ENCODE data around the gene TRIM3. TPM values are rescaled to one million over a fixed set of nuclear protein-coding genes. Genes with fewer than 3 reads are reported as not detected.

Gene TRIM3
- total RNA-seq, 1 donor from 2014 or later, result 33.8 TPM

DNA sequence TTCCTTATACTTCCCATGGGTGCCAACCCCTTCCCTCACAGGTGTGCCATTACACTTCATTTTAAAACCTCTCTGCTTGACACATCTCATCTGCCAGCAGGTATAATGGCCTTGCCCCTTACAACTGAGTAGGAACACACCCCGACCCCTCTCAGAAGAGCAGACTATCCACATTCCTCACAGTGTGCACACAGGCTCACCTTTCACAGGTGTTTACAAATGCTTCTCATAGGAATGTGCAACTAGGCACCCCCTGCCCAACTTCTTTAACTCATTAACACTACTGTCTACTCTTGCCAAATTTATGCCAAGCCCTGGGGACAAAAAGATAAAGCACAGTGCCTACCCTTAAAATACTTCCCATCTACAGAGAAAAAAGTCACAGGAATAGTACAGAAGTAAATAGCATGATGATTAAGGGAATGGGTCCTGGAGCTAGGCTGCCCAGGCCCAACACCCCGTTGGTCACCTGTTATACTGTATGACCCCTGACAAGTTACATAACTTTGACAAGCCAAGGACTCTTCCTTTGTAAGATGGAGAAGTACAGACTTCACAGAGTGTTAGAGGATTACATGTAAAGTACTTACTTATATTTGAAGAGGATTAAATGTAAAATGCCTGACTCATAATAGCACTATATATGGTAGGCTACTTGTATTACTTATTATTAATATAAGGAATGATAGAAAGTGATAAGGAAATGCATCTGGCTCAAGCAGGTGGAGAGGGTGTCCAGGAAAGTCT, 15.2 kb downstream of the TRIM3 start:
- intact Hi-C loops (cut with DNase I), result no loop called here
- Histone ChIP-seq H3K4me1 (no peaks in the 10 kb centered on the region), H3K27me3 (no peaks in the 10 kb centered on the region), H3K27ac (no peak overlapping the region), H3K36me3 (peaks cover 51 to 78% of the 10 kb centered on the region in 2 donors), H3K9me3 (no peaks in the 10 kb centered on the region), H3K4me3 (no peak overlapping the region)
- TF ChIP-seq, protein P1, sequence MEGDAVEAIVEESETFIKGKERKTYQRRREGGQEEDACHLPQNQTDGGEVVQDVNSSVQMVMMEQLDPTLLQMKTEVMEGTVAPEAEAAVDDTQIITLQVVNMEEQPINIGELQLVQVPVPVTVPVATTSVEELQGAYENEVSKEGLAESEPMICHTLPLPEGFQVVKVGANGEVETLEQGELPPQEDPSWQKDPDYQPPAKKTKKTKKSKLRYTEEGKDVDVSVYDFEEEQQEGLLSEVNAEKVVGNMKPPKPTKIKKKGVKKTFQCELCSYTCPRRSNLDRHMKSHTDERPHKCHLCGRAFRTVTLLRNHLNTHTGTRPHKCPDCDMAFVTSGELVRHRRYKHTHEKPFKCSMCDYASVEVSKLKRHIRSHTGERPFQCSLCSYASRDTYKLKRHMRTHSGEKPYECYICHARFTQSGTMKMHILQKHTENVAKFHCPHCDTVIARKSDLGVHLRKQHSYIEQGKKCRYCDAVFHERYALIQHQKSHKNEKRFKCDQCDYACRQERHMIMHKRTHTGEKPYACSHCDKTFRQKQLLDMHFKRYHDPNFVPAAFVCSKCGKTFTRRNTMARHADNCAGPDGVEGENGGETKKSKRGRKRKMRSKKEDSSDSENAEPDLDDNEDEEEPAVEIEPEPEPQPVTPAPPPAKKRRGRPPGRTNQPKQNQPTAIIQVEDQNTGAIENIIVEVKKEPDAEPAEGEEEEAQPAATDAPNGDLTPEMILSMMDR (IDR thresholded peaks at IDR 0.05), result no peak
- DNase-seq (ENCODE audit: low spot score in 2 of 2), result no peak

GRCh38 chr11:6457581-6458320, 16.0 kb downstream of the TRIM3 start:
- H3K27me3 ChIP-seq, result no peaks in the 10 kb centered on the region
- peaks cover 0 to 2% of the 10 kb centered on the region in 2 donors for H3K4me1 ChIP-seq
- H3K36me3 ChIP-seq, result peaks cover 46 to 79% of the 10 kb centered on the region in 2 donors
- no peaks in the 10 kb centered on the region for H3K9me3 ChIP-seq
- TF ChIP-seq, protein P1 (IDR thresholded peaks at IDR 0.05), result no peak
- H3K27ac ChIP-seq, result no peak overlapping the region
- no peak for DNase-seq (ENCODE audit: low spot score in 2 of 2)
- no peak overlapping the region for H3K4me3 ChIP-seq
- intact Hi-C loops (cut with DNase I), result no loop called here

DNA sequence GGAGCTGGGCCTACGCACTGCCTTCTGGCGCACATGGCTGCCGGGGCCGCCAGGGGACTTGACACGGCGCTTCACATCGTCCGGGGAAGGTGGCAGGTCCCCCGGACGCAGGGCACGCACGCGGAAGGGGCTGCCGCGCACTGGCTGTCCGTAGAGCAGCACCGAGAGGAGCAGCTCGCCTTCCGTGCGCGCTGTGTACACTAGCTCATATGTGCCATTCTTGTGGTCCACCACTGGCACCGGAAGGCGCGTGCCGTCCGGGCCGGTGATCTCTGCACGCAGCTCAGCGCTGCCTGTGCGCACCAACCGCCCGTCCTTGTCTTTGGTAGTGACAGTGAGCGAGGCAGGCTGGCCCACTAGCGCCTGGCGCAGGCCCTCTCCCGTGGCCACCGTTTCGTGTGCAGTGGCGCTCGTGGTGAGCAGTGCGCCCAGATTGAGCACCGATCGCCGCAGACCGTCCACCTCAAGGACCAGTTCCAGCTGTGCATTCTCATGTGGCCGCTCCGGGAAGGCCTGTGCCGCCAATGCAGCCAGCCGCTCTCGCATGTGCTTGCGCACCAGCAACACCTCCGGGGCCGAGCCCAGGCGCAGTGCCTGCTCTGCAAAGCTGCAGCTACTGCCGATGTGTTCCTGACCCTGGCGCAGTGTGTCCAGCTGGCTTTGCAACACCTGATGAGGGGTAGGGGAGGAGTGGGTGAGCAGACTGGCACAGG, 17.2 kb downstream of the TRIM3 start:
- Histone ChIP-seq H3K27ac (no peak overlapping the region), H3K4me1 (peaks cover 5 to 10% of the 10 kb centered on the region in 2 donors), H3K4me3 (no peak overlapping the region), H3K36me3 (peaks cover 47 to 85% of the 10 kb centered on the region in 2 donors), H3K27me3 (no peaks in the 10 kb centered on the region), H3K9me3 (no peaks in the 10 kb centered on the region)
- TF ChIP-seq, protein P1 (IDR thresholded peaks at IDR 0.05), result no peak
- intact Hi-C loops (cut with DNase I), result no loop called here
- DNase-seq (ENCODE audit: low spot score in 2 of 2), result no peak

- H3K27me3 ChIP-seq, result no peaks in the 10 kb centered on the region
- no peak overlapping the region for H3K27ac ChIP-seq
- no peak for DNase-seq (ENCODE audit: low spot score in 2 of 2)
- intact Hi-C loops (cut with DNase I), result no loop called here
- H3K4me3 ChIP-seq, result no peak overlapping the region
- peaks cover 9 to 14% of the 10 kb centered on the region in 2 donors for H3K4me1 ChIP-seq
- peaks cover 62 to 94% of the 10 kb centered on the region in 2 donors for H3K36me3 ChIP-seq
- H3K9me3 ChIP-seq, result no peaks in the 10 kb centered on the region
- TF ChIP-seq, protein P1 (IDR thresholded peaks at IDR 0.05), result no peak
Measured at GRCh38 chr11:6455070-6455469, 18.7 kb downstream of the TRIM3 start.

- Histone ChIP-seq H3K27me3 (no peaks in the 10 kb centered on the region), H3K4me3 (no peak overlapping the region), H3K36me3 (peaks cover 72 to 94% of the 10 kb centered on the region in 2 donors), H3K4me1 (peaks cover 9 to 14% of the 10 kb centered on the region in 2 donors), H3K27ac (peak overlapping the region in 1 of 2 donors; percentile 71), H3K9me3 (no peaks in the 10 kb centered on the region)
- TF ChIP-seq, protein P1 (IDR thresholded peaks at IDR 0.05), result no peak
- intact Hi-C loops (cut with DNase I), result no loop called here
- no peak for DNase-seq (ENCODE audit: low spot score in 2 of 2)
Measured at GRCh38 chr11:6453152-6453551, 20.6 kb downstream of the TRIM3 start.

All from ascending aorta (tissue), 2 donors.